GM12891 (cell line): ENCODE measurements around the gene ENTPD7.

ENCODE experiments used
- POLR2A ChIP-seq: IDR thresholded peaks from 2 replicates; pipeline ENCODE4 v1.6.1; 2011; ENCODE audit warnings: low read depth, low read length, control low read depth
- POLR2AphosphoS5 ChIP-seq: IDR thresholded peaks from 2 replicates; pipeline ENCODE4 v1.6.1; 2011; ENCODE audit warnings: low read depth, low read length, control low read depth

DNA sequence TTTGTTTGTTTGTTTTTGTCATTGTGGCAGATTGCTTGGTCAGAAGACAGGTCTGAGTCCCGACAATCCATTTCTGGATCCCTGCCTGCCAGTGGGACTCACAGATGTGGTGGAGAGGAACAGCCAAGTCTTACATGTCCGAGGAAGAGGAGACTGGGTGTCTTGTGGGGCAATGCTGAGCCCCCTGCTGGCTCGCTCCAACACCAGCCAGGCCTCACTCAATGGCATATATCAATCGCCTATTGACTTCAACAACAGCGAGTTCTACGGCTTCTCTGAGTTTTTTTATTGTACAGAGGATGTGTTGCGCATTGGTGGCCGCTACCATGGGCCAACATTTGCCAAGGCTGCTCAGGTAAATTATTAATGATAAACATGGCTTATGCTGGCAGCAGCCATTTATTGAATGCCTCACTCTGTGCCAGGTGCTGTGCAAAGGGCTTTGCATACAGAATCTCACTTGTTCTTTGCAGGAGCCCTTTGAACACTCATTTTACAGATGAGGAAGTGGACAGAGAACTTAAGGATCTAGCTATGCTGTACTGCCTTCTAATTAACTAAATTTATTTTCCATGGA, 39.3 kb downstream of the ENTPD7 start:
- TF ChIP-seq POLR2AphosphoS5 (no peak), POLR2A (no peak)
